Neural cell (in vitro differentiated cells): ENCODE measurements around the gene GRK1. TPM values are rescaled to one million over a fixed set of nuclear protein-coding genes. Genes with fewer than 3 reads are reported as not detected.

Experiments
- H2AFZ ChIP-seq: fragments of 200-600, 300-800 bp; sonication (generic), shearing (Covaris generic); 2 replicates; pipeline ENCODE4 v1.6.0; 2014; ENCODE audit warnings: low read depth, mild to moderate bottlenecking, antibody characterized with exemption, low read length, moderate library complexity
- H3F3A ChIP-seq: fragments of 200-600 bp; shearing (Covaris generic); 2 replicates; pipeline ENCODE4 v1.6.1; 2016; ENCODE audit warnings: mild to moderate bottlenecking, moderate library complexity, mixed read lengths, antibody characterized with exemption, low read length; ENCODE audit not compliant: insufficient read depth, poor library complexity, severe bottlenecking
- H3K27ac ChIP-seq: fragments of 200-600, 300-800 bp; sonication (generic), shearing (Covaris generic); 2 replicates; pipeline ENCODE4 v1.5.1; 2014; ENCODE audit warnings: mild to moderate bottlenecking, low read length, moderate library complexity
- H3K27me3 ChIP-seq: fragments of 300-800, 200-600 bp; sonication (generic), shearing (Covaris generic); 2 replicates; pipeline ENCODE4 v1.6.0; 2014; ENCODE audit warnings: mild to moderate bottlenecking, low read depth, low read length, moderate library complexity; ENCODE audit not compliant: insufficient read depth
- H3K36me3 ChIP-seq: fragments of 300-800, 200-600 bp; sonication (generic), shearing (Covaris generic); 2 replicates; pipeline ENCODE4 v1.5.1; 2014; ENCODE audit warnings: mild to moderate bottlenecking, antibody characterized with exemption, low read length, moderate library complexity; ENCODE audit not compliant: insufficient read depth
- H3K4me2 ChIP-seq: fragments of 300-800, 200-600 bp; sonication (generic), shearing (Covaris generic); 2 replicates; pipeline ENCODE4 v1.6.0; 2014; ENCODE audit warnings: mild to moderate bottlenecking, low read length
- H3K4me3 ChIP-seq: fragments of 300-800, 200-600 bp; sonication (generic), shearing (Covaris generic); 2 replicates; pipeline ENCODE4 v1.5.1; 2014; ENCODE audit warnings: mild to moderate bottlenecking, low read length, moderate library complexity
- H3K79me2 ChIP-seq: fragments of 200-600 bp; shearing (Covaris generic); replicated peaks from 2 replicates; pipeline ENCODE4 v1.6.0; 2014; ENCODE audit warnings: mild to moderate bottlenecking, low read length, moderate library complexity; ENCODE audit not compliant: insufficient read depth
- H3K9ac ChIP-seq: fragments of 300-800, 200-600 bp; sonication (generic), shearing (Covaris generic); 2 replicates; pipeline ENCODE4 v1.6.1; 2016; ENCODE audit warnings: mild to moderate bottlenecking, low read length, mixed read lengths
- H3K9me2 ChIP-seq: fragments of 200-600 bp; shearing (Covaris generic); 2 replicates; pipeline ENCODE4 v1.6.1; 2016; ENCODE audit warnings: mild to moderate bottlenecking, low read length, mixed read lengths; ENCODE audit not compliant: insufficient read depth
- H3K9me3 ChIP-seq: fragments of 200-600, 300-800 bp; sonication (generic), shearing (Covaris generic); 2 replicates; pipeline ENCODE4 v1.6.1; 2016; ENCODE audit warnings: mild to moderate bottlenecking, mixed run types, low read length, moderate library complexity, mixed read lengths
- H4K20me1 ChIP-seq: fragments of 200-600 bp; shearing (Covaris generic); 2 replicates; pipeline ENCODE4 v1.6.1; 2016; ENCODE audit warnings: mild to moderate bottlenecking, mixed run types; ENCODE audit not compliant: insufficient read depth
- CTCF ChIP-seq: fragments of 450-650 bp; IDR thresholded peaks from 2 replicates; pipeline ENCODE4 v1.5.1; 2014; ENCODE audit warnings: antibody characterized with exemption, mild to moderate bottlenecking, moderate library complexity; ENCODE audit not compliant: poor library complexity, severe bottlenecking
- EP300 ChIP-seq: fragments of 450-650 bp; conservative IDR thresholded peaks from 2 replicates; pipeline ENCODE4 v1.6.1; 2014; ENCODE audit warnings: antibody characterized with exemption, mild to moderate bottlenecking, moderate library complexity; ENCODE audit not compliant: poor library complexity, severe bottlenecking
- EZH2 ChIP-seq: fragments of 200-600, 300-800 bp; shearing (Covaris generic), sonication (generic); IDR thresholded peaks from 2 replicates; pipeline ENCODE4 v1.6.1; 2014; ENCODE audit warnings: antibody characterized with exemption, low read length, borderline replicate concordance, mild to moderate bottlenecking; ENCODE audit not compliant: insufficient read depth, poor library complexity, severe bottlenecking
- MXI1 ChIP-seq: fragments of 450-650 bp; conservative IDR thresholded peaks from 2 replicates; pipeline ENCODE4 v1.6.1; 2014; ENCODE audit warnings: antibody characterized with exemption, mild to moderate bottlenecking; ENCODE audit not compliant: poor library complexity, severe bottlenecking
- POLR2AphosphoS5 ChIP-seq: IDR thresholded peaks from 2 replicates; pipeline ENCODE4 v1.6.1; 2012
- RAD21 ChIP-seq: fragments of 450-650 bp; conservative IDR thresholded peaks from 2 replicates; pipeline ENCODE4 v1.6.1; 2014; ENCODE audit warnings: antibody characterized with exemption, mild to moderate bottlenecking, moderate library complexity
- REST ChIP-seq: IDR thresholded peaks from 2 replicates; pipeline ENCODE4 v1.6.1; 2012; ENCODE audit warnings: borderline replicate concordance
- SMC3 ChIP-seq: fragments of 450-650 bp; conservative IDR thresholded peaks from 2 replicates; pipeline ENCODE4 v1.6.1; 2014; ENCODE audit warnings: antibody characterized with exemption, mild to moderate bottlenecking, moderate library complexity; ENCODE audit not compliant: poor library complexity
- TAF1 ChIP-seq: IDR thresholded peaks from 2 replicates; pipeline ENCODE4 v1.6.1; 2012; ENCODE audit warnings: low read depth
- polyA plus RNA-seq: library from polyadenylated mRNA; depleted of rRNA; stranded (reverse); fragments of >200 nt; gene quantifications from 2 replicates; pipeline ENCODE4 v1.2.3, GENCODE V29; 2014

GRK1 gene
- polyA plus RNA-seq, 1 donor from 2014 or later: 0.06 TPM

GRCh38 chr13:113769106-113769505, 102.1 kb downstream of the GRK1 start:
- Histone ChIP-seq H3K27ac (no peak overlapping the region), H3K36me3 (no peaks in the 10 kb centered on the region), H3F3A (no peaks in the 10 kb centered on the region), H3K27me3 (no peaks in the 10 kb centered on the region), H4K20me1 (no peaks in the 10 kb centered on the region), H3K9me3 (no peaks in the 10 kb centered on the region), H3K4me3 (no peak overlapping the region), H3K4me2 (no peak overlapping the region), H3K9me2 (no peaks in the 10 kb centered on the region), H3K9ac (no peak overlapping the region), H3K79me2 (no peaks in the 10 kb centered on the region), H2AFZ (no peak overlapping the region)
- TF ChIP-seq REST: no peak
- TF ChIP-seq EP300: no peak
- TF ChIP-seq CTCF: no peak
- TF ChIP-seq POLR2AphosphoS5: no peak
- TF ChIP-seq TAF1: no peak
- no peak for TF ChIP-seq SMC3
- TF ChIP-seq EZH2: no peak
- TF ChIP-seq RAD21: no peak
- TF ChIP-seq MXI1: no peak

GRCh38 chr13:113769881-113770280, 102.9 kb downstream of the GRK1 start:
- no peaks in the 10 kb centered on the region for H3K27me3 ChIP-seq
- TF ChIP-seq REST (no peak), EZH2 (no peak), POLR2AphosphoS5 (no peak), RAD21 (no peak), EP300 (no peak), MXI1 (no peak), SMC3 (no peak)
- H3K9me2 ChIP-seq: no peaks in the 10 kb centered on the region
- no peak overlapping the region for H3K9ac ChIP-seq
- H3K9me3 ChIP-seq: no peaks in the 10 kb centered on the region
- H3K79me2 ChIP-seq: no peaks in the 10 kb centered on the region
- no peak overlapping the region for H3K27ac ChIP-seq
- no peaks in the 10 kb centered on the region for H3K36me3 ChIP-seq
- no peak overlapping the region for H3K4me2 ChIP-seq
- H2AFZ ChIP-seq: no peak overlapping the region
- H3K4me3 ChIP-seq: no peak overlapping the region
- no peaks in the 10 kb centered on the region for H3F3A ChIP-seq
- no peaks in the 10 kb centered on the region for H4K20me1 ChIP-seq
